Breast epithelium (tissue), 4 donors: Measurements from ENCODE around the gene APOBR. TPM values are rescaled to one million over a fixed set of nuclear protein-coding genes. Genes with fewer than 3 reads are reported as not detected.

ENCODE experiments used
- DNase-seq, 2 donors: peaks; one replicate each; pipeline ENCODE4 v3.0.0-alpha.2; 2019; ENCODE audit warnings: low spot score in 2 of 2
- H3K27ac ChIP-seq, 2 donors: fragments of 200-600 bp; sonication (generic) in 1 of 2; one replicate each; pipeline ENCODE4 v1.5.1; 2016 to 2019; ENCODE audit warnings: mild to moderate bottlenecking in 1 of 2
- H3K27me3 ChIP-seq, 2 donors: fragments of 200-600 bp; sonication (generic) in 1 of 2; one replicate each; pipeline versions ENCODE4 v1.5.1 to v1.6.0; 2017 to 2019; ENCODE audit warnings: control low read depth in 1 of 2, mild to moderate bottlenecking in 1 of 2
- H3K36me3 ChIP-seq: fragments of 200-600 bp; one replicate; pipeline ENCODE4 v1.5.1; 2019
- H3K4me1 ChIP-seq, 2 donors: fragments of 200-600 bp; sonication (generic); one replicate each; pipeline ENCODE4 v1.5.1; 2016 to 2019; ENCODE audit warnings: control low read depth in 1 of 2
- H3K4me3 ChIP-seq, 3 donors: fragments of 200-600 bp; sonication (generic); 1 replicate in 2 of 3; 2 replicates in 1 of 3; pipeline ENCODE4 v1.5.1; 2016 to 2019; ENCODE audit warnings: mild to moderate bottlenecking in 3 of 3, moderate library complexity in 2 of 3
- H3K9me3 ChIP-seq, 2 donors: fragments of 200-600 bp; sonication (generic) in 1 of 2; one replicate each; pipeline ENCODE4 v1.5.1; 2016 to 2019; ENCODE audit warnings: control low read depth in 1 of 2
- POLR2A ChIP-seq: fragments of 450-650 bp; IDR thresholded peaks from one replicate; pipeline ENCODE4 v1.6.1; 2016; ENCODE audit warnings: antibody characterized with exemption, mild to moderate bottlenecking, moderate library complexity
- POLR2AphosphoS5 ChIP-seq, 3 donors: sonication (generic); formaldehyde crosslinking; IDR thresholded peaks; one replicate each; pipeline ENCODE4 v1.6.1; 2017; ENCODE audit warnings: antibody characterized with exemption in 3 of 3
- intact Hi-C: fragments of 100-400 bp; cut with DNase I; formaldehyde crosslinking; loops from one replicate; pipeline ENCODE4 v1.15.1; 2023; ENCODE audit warnings: low total_unique reads
- total RNA-seq, 3 donors: library from RNA; depleted of rRNA; stranded (reverse); fragments of >200 nt; gene quantifications; one replicate each; pipeline ENCODE4 v1.1.0, GENCODE V29; 2016
- TF ChIP-seq, protein P1 (sequence below), 3 donors: fragments of 450-650 bp; IDR thresholded peaks; one replicate each; pipeline ENCODE4 v1.5.1; 2016 to 2017; ENCODE audit warnings: antibody characterized with exemption in 3 of 3, mild to moderate bottlenecking in 3 of 3, moderate library complexity in 3 of 3

APOBR gene
- total RNA-seq, 3 donors from 2014 or later, result 0.66 to 3.1 (median 2.9) TPM

DNA sequence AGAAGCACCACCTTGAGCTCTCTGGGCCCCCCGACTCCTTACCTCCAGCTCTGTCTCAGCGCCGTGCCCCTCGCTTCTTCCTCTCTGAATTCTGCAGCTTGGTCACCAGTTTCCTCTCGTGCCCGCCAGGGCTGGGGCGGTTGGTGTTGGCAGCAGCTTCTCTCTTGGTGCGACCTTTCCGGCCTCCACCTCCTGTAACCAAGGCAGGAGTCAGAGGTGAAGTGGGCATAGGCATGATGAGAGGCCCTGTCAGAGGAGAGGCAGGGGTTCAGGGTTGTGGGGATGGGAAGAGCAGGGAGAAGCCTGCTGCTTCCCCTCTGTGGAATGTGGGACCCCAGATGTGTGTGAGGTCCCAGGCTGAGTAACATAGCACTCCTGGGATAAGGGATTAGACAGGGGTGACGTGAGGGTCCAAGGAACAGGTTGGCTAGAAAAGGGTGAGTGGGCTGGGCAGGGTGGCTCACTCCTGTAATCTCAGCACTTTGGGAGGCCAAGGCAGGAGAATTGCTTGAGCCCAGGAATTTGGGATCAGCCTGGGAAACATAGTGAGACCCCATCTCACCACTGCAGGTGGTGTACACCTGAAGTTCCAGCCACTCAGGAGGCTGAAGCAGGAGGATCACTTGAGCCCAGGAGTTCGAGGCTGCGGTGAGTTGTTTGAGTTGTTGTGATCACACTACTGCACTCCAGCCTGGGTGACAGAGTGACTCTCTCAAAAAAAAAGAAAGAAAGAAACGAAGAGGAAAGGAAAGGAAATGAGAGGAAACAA is 43.7 kb downstream of the APOBR start:
- intact Hi-C loops, result no loop called here
- Histone ChIP-seq H3K27me3 (no peaks in the 10 kb centered on the region), H3K36me3 (no peaks in the 10 kb centered on the region), H3K9me3 (no peaks in the 10 kb centered on the region), H3K4me1 (peaks cover 0 to 10% of the 10 kb centered on the region in 2 donors), H3K27ac (peak overlapping the region; percentile 99), H3K4me3 (peak overlapping the region; percentile 56 to 86 (median 69))
- DNase-seq, result peak in 1 of 2 donors; percentile 62
- no peak for TF ChIP-seq POLR2A
- peak in 2 of 3 donors; percentile 12 to 19 for TF ChIP-seq POLR2AphosphoS5 (IDR thresholded peaks at IDR 0.05)

DNA sequence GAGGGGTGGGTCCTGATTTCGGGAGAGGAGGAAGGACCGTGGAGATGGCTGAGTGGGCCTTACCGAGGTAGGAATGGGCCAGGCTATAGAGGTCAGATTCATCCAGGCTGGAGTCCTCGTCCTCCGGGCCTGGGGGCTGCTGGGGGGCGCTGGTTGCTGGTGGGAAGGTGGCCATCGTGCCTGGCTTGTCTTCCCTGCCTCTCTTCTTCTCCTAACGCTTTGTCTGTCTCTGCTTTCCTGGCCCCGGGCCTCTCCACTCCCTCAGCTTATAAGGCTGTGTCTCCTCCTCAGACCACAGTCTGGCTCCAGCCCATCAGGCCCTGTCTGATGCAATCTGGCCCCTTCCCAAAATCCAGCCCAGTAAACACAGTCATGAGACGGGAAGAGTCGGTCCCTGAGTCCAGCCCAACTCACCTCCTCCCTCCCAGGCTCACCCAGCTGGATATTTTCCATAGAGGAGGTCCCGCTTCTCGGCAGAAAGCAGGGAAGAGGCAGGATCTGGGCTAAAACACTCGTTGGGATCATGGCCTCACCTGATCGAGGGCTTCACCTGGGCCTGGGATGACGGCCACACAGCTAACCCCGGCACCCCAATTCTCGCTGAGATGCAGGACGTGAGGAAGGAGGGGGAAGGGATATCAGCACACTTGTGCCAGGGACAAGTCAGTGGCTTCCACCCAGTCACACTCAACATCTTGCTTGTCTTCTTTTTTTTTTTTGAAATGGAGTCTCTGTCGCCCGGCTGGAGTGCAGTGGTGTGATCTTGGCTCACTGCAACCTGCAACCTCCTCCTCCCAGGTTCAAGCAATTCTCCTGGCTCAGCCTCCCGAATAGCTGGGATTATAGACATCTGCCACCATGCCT is 44.5 kb downstream of the APOBR start, which contains the start of gene NUPR1:
Gene NUPR1, minus strand, starts transcription at position 242 of the 864 bp plus-strand sequence. Its CDS starts 67 bp downstream, at position 175.
- peak within 1 kb of the TSS; percentile 56 to 86 (median 69) for H3K4me3 ChIP-seq
- no peaks in the 10 kb centered on the region for H3K9me3 ChIP-seq
- no peaks in the 10 kb centered on the region for H3K36me3 ChIP-seq
- H3K4me1 ChIP-seq, result peaks cover 0 to 8% of the 10 kb centered on the region in 2 donors
- DNase-seq, result peak; percentile 98 to 99
- TF ChIP-seq POLR2A, result peak; percentile 94
- TF ChIP-seq POLR2AphosphoS5 (IDR thresholded peaks at IDR 0.05), result peak; percentile 97 to 99 (median 98)
- TF ChIP-seq, protein P1, sequence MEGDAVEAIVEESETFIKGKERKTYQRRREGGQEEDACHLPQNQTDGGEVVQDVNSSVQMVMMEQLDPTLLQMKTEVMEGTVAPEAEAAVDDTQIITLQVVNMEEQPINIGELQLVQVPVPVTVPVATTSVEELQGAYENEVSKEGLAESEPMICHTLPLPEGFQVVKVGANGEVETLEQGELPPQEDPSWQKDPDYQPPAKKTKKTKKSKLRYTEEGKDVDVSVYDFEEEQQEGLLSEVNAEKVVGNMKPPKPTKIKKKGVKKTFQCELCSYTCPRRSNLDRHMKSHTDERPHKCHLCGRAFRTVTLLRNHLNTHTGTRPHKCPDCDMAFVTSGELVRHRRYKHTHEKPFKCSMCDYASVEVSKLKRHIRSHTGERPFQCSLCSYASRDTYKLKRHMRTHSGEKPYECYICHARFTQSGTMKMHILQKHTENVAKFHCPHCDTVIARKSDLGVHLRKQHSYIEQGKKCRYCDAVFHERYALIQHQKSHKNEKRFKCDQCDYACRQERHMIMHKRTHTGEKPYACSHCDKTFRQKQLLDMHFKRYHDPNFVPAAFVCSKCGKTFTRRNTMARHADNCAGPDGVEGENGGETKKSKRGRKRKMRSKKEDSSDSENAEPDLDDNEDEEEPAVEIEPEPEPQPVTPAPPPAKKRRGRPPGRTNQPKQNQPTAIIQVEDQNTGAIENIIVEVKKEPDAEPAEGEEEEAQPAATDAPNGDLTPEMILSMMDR (IDR thresholded peaks at IDR 0.05), result no peak
- intact Hi-C loops, result no loop called here
- H3K27me3 ChIP-seq, result no peaks in the 10 kb centered on the region
- H3K27ac ChIP-seq, result peak within 1 kb of the TSS; percentile 99

GRCh38 chr16:28540346-28540745 is 45.9 kb downstream of the APOBR start:
- Histone ChIP-seq H3K4me3 (no peak overlapping the region), H3K36me3 (no peaks in the 10 kb centered on the region), H3K27ac (peak overlapping the region; percentile 99), H3K9me3 (no peaks in the 10 kb centered on the region), H3K4me1 (peaks cover 0 to 5% of the 10 kb centered on the region in 2 donors), H3K27me3 (no peaks in the 10 kb centered on the region)
- TF ChIP-seq, protein P1 (IDR thresholded peaks at IDR 0.05), result no peak
- TF ChIP-seq POLR2AphosphoS5 (IDR thresholded peaks at IDR 0.05) (no peak), POLR2A (no peak)
- intact Hi-C loops, result loop anchor here (10.0 kb wide), 1 partner anchor 46 kb away; the partner anchor contains the start of genes APOBR and CLN3
- DNase-seq, result no peak

- Histone ChIP-seq H3K4me3 (no peak overlapping the region), H3K27ac (peak overlapping the region; percentile 51 to 68), H3K36me3 (no peaks in the 10 kb centered on the region), H3K4me1 (peaks cover 0 to 5% of the 10 kb centered on the region in 2 donors), H3K9me3 (no peaks in the 10 kb centered on the region), H3K27me3 (no peaks in the 10 kb centered on the region)
- DNase-seq, result no peak
- intact Hi-C loops, result loop anchor here (10.0 kb wide), 1 partner anchor 48 kb away; the partner anchor contains the start of genes APOBR and CLN3
- TF ChIP-seq, protein P1 (IDR thresholded peaks at IDR 0.05), result no peak
- TF ChIP-seq POLR2A (no peak), POLR2AphosphoS5 (IDR thresholded peaks at IDR 0.05) (no peak)
Measured at GRCh38 chr16:28542646-28543045, 48.2 kb downstream of the APOBR start.

DNA sequence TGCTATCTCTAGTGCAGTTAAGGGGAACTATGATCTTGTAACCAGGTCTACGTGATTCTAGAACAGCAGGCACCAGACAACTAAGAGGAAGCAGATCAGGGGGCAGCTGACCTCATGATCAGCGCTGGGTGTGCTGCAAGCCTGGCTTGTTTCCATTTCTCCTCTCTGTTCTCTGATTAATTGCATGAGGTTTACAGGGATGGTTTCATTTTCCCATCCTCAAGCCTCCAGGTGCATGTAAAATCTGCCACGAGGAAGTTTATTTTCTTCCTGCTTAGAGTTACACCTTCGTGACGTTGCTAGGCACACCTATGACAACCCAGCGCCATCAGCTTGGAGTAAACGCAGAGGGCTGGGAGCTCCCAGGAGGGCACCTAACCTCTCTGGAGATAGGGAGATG is 48.6 kb downstream of the APOBR start:
- peaks cover 0 to 5% of the 10 kb centered on the region in 2 donors for H3K4me1 ChIP-seq
- no peak overlapping the region for H3K4me3 ChIP-seq
- intact Hi-C loops, result loop anchor here (10.0 kb wide), 1 partner anchor 48 kb away; the partner anchor contains the start of genes APOBR and CLN3
- H3K27ac ChIP-seq, result peak overlapping the region; percentile 51 to 68
- H3K36me3 ChIP-seq, result no peaks in the 10 kb centered on the region
- H3K9me3 ChIP-seq, result no peaks in the 10 kb centered on the region
- no peaks in the 10 kb centered on the region for H3K27me3 ChIP-seq
- DNase-seq, result peak in 1 of 2 donors; percentile 55
- TF ChIP-seq POLR2AphosphoS5 (IDR thresholded peaks at IDR 0.05) (peak in 1 of 3 donors; percentile 52), POLR2A (no peak)
